Measurements from ENCODE around the gene ASAP3. TPM values are rescaled to one million over a fixed set of nuclear protein-coding genes. Genes with fewer than 3 reads are reported as not detected.

Gene ASAP3
- total RNA-seq, 1 donor = 107 TPM

- H2AFZ ChIP-seq (ENCODE audit: low read length) = no peak overlapping the region
- H3K36me3 ChIP-seq (ENCODE audit: insufficient read depth, low read length) = no peaks in the 10 kb centered on the region
- H4K20me1 ChIP-seq (ENCODE audit: insufficient read depth, low read length) = no peaks in the 10 kb centered on the region
- no peak overlapping the region for H3K27ac ChIP-seq (ENCODE audit: low read depth, low read length)
- DNase-seq (ENCODE audit: insufficient read length, low spot score, missing footprints) = no peak
- no peak overlapping the region for H3K4me2 ChIP-seq (ENCODE audit: insufficient read depth, low read length)
- no peaks in the 10 kb centered on the region for H3K9me3 ChIP-seq (ENCODE audit: low read depth, low read length)
- no peaks in the 10 kb centered on the region for H3K79me2 ChIP-seq (ENCODE audit: insufficient read depth, low read length)
- TF ChIP-seq CTCF (IDR thresholded peaks at IDR 0.05; ENCODE audit: extremely low read depth, low read depth, low read length) = no peak
- no peaks in the 10 kb centered on the region for H3K27me3 ChIP-seq (ENCODE audit: insufficient read depth, low read length)
- H3K4me1 ChIP-seq (ENCODE audit: insufficient read depth, low read length) = peaks cover 31% of the 10 kb centered on the region
- no peak overlapping the region for H3K4me3 ChIP-seq (ENCODE audit: insufficient read depth, low read length)
Observed at GRCh38 chr1:23408797-23409290, 75.1 kb downstream of the ASAP3 start.

- Histone ChIP-seq H3K4me1 (ENCODE audit: insufficient read depth, low read length) (peaks cover 47% of the 10 kb centered on the region), H4K20me1 (ENCODE audit: insufficient read depth, low read length) (no peaks in the 10 kb centered on the region), H3K27ac (ENCODE audit: low read depth, low read length) (no peak overlapping the region), H3K4me3 (ENCODE audit: insufficient read depth, low read length) (no peak overlapping the region), H3K27me3 (ENCODE audit: insufficient read depth, low read length) (no peaks in the 10 kb centered on the region), H3K9me3 (ENCODE audit: low read depth, low read length) (no peaks in the 10 kb centered on the region), H3K36me3 (ENCODE audit: insufficient read depth, low read length) (no peaks in the 10 kb centered on the region), H3K4me2 (ENCODE audit: insufficient read depth, low read length) (no peak overlapping the region), H2AFZ (ENCODE audit: low read length) (no peak overlapping the region), H3K79me2 (ENCODE audit: insufficient read depth, low read length) (no peaks in the 10 kb centered on the region)
- TF ChIP-seq CTCF (IDR thresholded peaks at IDR 0.05; ENCODE audit: extremely low read depth, low read depth, low read length) = no peak
- DNase-seq (ENCODE audit: insufficient read length, low spot score, missing footprints) = no peak
Observed at GRCh38 chr1:23407016-23407630, 76.9 kb downstream of the ASAP3 start.

- Histone ChIP-seq H3K4me1 (ENCODE audit: insufficient read depth, low read length) (peaks cover 37% of the 10 kb centered on the region), H3K36me3 (ENCODE audit: insufficient read depth, low read length) (no peaks in the 10 kb centered on the region), H3K79me2 (ENCODE audit: insufficient read depth, low read length) (no peaks in the 10 kb centered on the region), H4K20me1 (ENCODE audit: insufficient read depth, low read length) (no peaks in the 10 kb centered on the region), H3K9me3 (ENCODE audit: low read depth, low read length) (no peaks in the 10 kb centered on the region), H3K4me2 (ENCODE audit: insufficient read depth, low read length) (no peak overlapping the region), H2AFZ (ENCODE audit: low read length) (no peak overlapping the region), H3K27me3 (ENCODE audit: insufficient read depth, low read length) (no peaks in the 10 kb centered on the region), H3K27ac (ENCODE audit: low read depth, low read length) (no peak overlapping the region), H3K4me3 (ENCODE audit: insufficient read depth, low read length) (no peak overlapping the region)
- no peak for TF ChIP-seq CTCF (IDR thresholded peaks at IDR 0.05; ENCODE audit: extremely low read depth, low read depth, low read length)
- no peak for DNase-seq (ENCODE audit: insufficient read length, low spot score, missing footprints)
Observed at GRCh38 chr1:23405946-23406345, 78.0 kb downstream of the ASAP3 start.

- H3K9me3 ChIP-seq (ENCODE audit: low read depth, low read length) = no peaks in the 10 kb centered on the region
- peak overlapping the region; percentile 61 for H2AFZ ChIP-seq (ENCODE audit: low read length)
- peak overlapping the region; percentile 65 for H3K4me2 ChIP-seq (ENCODE audit: insufficient read depth, low read length)
- TF ChIP-seq CTCF (IDR thresholded peaks at IDR 0.05; ENCODE audit: extremely low read depth, low read depth, low read length) = peak; percentile 96
- peak; percentile 88 for DNase-seq (ENCODE audit: insufficient read length, low spot score, missing footprints)
- no peaks in the 10 kb centered on the region for H4K20me1 ChIP-seq (ENCODE audit: insufficient read depth, low read length)
- H3K27ac ChIP-seq (ENCODE audit: low read depth, low read length) = peak overlapping the region; percentile 65
- no peaks in the 10 kb centered on the region for H3K27me3 ChIP-seq (ENCODE audit: insufficient read depth, low read length)
- H3K36me3 ChIP-seq (ENCODE audit: insufficient read depth, low read length) = no peaks in the 10 kb centered on the region
- peaks cover 36% of the 10 kb centered on the region for H3K4me1 ChIP-seq (ENCODE audit: insufficient read depth, low read length)
- peak overlapping the region; percentile 8 for H3K4me3 ChIP-seq (ENCODE audit: insufficient read depth, low read length)
- no peaks in the 10 kb centered on the region for H3K79me2 ChIP-seq (ENCODE audit: insufficient read depth, low read length)
Observed at GRCh38 chr1:23403735-23404486, 80.1 kb downstream of the ASAP3 start.
